HepG2 (cell line): ENCODE data around the gene C21orf58. TPM values are rescaled to one million over a fixed set of nuclear protein-coding genes. Genes with fewer than 3 reads are reported as not detected.

Experiments
- ATAC-seq: fragments of 200-7000 bp; cut with Tn5 transposase; 3 replicates; pipeline ENCODE4 v1.9.1; 2020; ENCODE audit warnings: mild to moderate bottlenecking, moderate library complexity
- BruUV-seq: library from RNA; stranded (reverse); fragments of 400-500 nt; replicated peaks from 2 replicates; lab custom pipeline; 2021; lab: Mats Ljungman, UMichigan
- CTCF ChIA-PET: fragments of 300-600 bp; formaldehyde crosslinking; extraction: SDS; loops from one replicate; lab custom pipeline; 2021; ENCODE audit warnings: low total read pairs, inconsistent platforms, low intra/inter-chr PET ratio; lab: Yijun Ruan, JAX
- POLR2A ChIA-PET: fragments of 350-600 bp; sonication (Branson Sonifier 250); formaldehyde crosslinking; loops from one replicate; lab custom pipeline; 2020; ENCODE audit warnings: antibody characterized with exemption, inconsistent platforms; lab: Yijun Ruan, JAX
- DNase-seq: peaks from one replicate; pipeline ENCODE4 v3.0.0-alpha.2; 2015; ENCODE audit warnings: low spot score
- FAIRE-seq: peaks from 3 replicates; lab custom pipeline; 2011; peaks lifted over from hg19 to GRCh38; lab: Jason Lieb, UNC
- H2AFZ ChIP-seq: one replicate; pipeline ENCODE4 v1.6.1; 2011; ENCODE audit warnings: low read length, inconsistent platforms
- H3K27ac ChIP-seq: fragments of 300-600 bp; 3 replicates; pipeline ENCODE4 v1.8.0; 2011; ENCODE audit warnings: mixed run types, mild to moderate bottlenecking, mixed read lengths, low read length, inconsistent platforms; ENCODE audit not compliant: insufficient read depth; ENCODE audit errors: extremely low read length
- H3K27me3 ChIP-seq, 2 experiments: fragments of 200-600 bp in 1 of 2; 2 replicates in 1 of 2; 3 replicates in 1 of 2; pipeline versions ENCODE4 v1.6.0 to v1.8.0; 2011; ENCODE audit warnings: low read length in 2 of 2, mild to moderate bottlenecking in 2 of 2, moderate library complexity in 2 of 2, inconsistent platforms in 1 of 2; ENCODE audit not compliant: insufficient read depth in 2 of 2, control insufficient read depth in 1 of 2
- H3K36me3 ChIP-seq, 2 experiments: fragments of 200-600 bp in 1 of 2; replicated peaks in 1 of 2; 2 replicates in 1 of 2; 3 replicates in 1 of 2; pipeline versions ENCODE4 v1.5.1 to v1.8.0; 2011; ENCODE audit warnings: low read length in 2 of 2, inconsistent platforms in 1 of 2; ENCODE audit not compliant: insufficient read depth in 2 of 2, control insufficient read depth in 1 of 2
- H3K4me1 ChIP-seq: 2 replicates; pipeline ENCODE4 v1.5.1; 2012; ENCODE audit warnings: low read length, inconsistent platforms; ENCODE audit not compliant: insufficient read depth
- H3K4me2 ChIP-seq: 2 replicates; pipeline ENCODE4 v1.6.0; 2011; ENCODE audit warnings: low read depth, low read length, inconsistent platforms
- H3K4me3 ChIP-seq, 3 experiments: fragments of 200-600 bp in 1 of 3; sonication (generic), shearing (Covaris generic) in 1 of 3; replicated peaks in 1 of 3; 2 replicates each; pipeline ENCODE4 v1.5.1; 2011 to 2016; ENCODE audit warnings: low read length in 3 of 3, inconsistent platforms in 2 of 3, low read depth in 2 of 3, mild to moderate bottlenecking in 2 of 3, control low read depth in 1 of 3, mixed read lengths in 1 of 3; ENCODE audit not compliant: insufficient read depth in 1 of 3
- H3K79me2 ChIP-seq: one replicate; pipeline ENCODE4 v1.6.1; 2011; ENCODE audit warnings: low read length, inconsistent platforms; ENCODE audit not compliant: insufficient read depth
- H3K9ac ChIP-seq: 2 replicates; pipeline ENCODE4 v1.6.0; 2011; ENCODE audit warnings: mild to moderate bottlenecking, low read depth, low read length, inconsistent platforms; ENCODE audit not compliant: insufficient read depth
- H3K9me3 ChIP-seq: 2 replicates; pipeline ENCODE4 v1.5.1; 2012; ENCODE audit warnings: mild to moderate bottlenecking, low read length
- H4K20me1 ChIP-seq: 2 replicates; pipeline ENCODE4 v1.6.0; 2011; ENCODE audit warnings: inconsistent platforms, mild to moderate bottlenecking, low read length, moderate library complexity; ENCODE audit not compliant: insufficient read depth
- CREM ChIP-seq, 2 experiments: sonication (generic) in 1 of 2; formaldehyde crosslinking in 1 of 2; IDR thresholded peaks; 2 replicates each; pipeline versions ENCODE4 v1.4.0 to v1.6.1; 2016 to 2020; ENCODE audit warnings: antibody characterized with exemption in 1 of 2, mild to moderate bottlenecking in 1 of 2, missing genetic modification reagents in 1 of 2
- DNMT1 ChIP-seq: sonication (generic); formaldehyde crosslinking; IDR thresholded peaks from 2 replicates; pipeline ENCODE4 v1.5.1; 2020; ENCODE audit warnings: mild to moderate bottlenecking, missing genetic modification reagents
- KDM4B ChIP-seq: sonication (generic); formaldehyde crosslinking; IDR thresholded peaks from 2 replicates; pipeline ENCODE4 v1.4.0; 2020; ENCODE audit warnings: missing genetic modification reagents
- MEF2D ChIP-seq: sonication (generic); formaldehyde crosslinking; IDR thresholded peaks from 2 replicates; pipeline ENCODE4 v1.5.1; 2020; ENCODE audit warnings: mild to moderate bottlenecking, missing genetic modification reagents
- NR2C2 ChIP-seq: sonication (generic); formaldehyde crosslinking; IDR thresholded peaks from 2 replicates; pipeline ENCODE4 v1.4.0; 2020; ENCODE audit warnings: missing genetic modification reagents, mild to moderate bottlenecking, moderate library complexity, borderline replicate concordance
- REPIN1 ChIP-seq: sonication (generic); formaldehyde crosslinking; IDR thresholded peaks from 2 replicates; pipeline ENCODE4 v1.8.0; 2022; ENCODE audit warnings: missing genetic modification reagents, low read depth, mild to moderate bottlenecking, borderline replicate concordance
- SRF ChIP-seq: IDR thresholded peaks from 2 replicates; pipeline ENCODE4 v1.6.1; 2011; ENCODE audit warnings: mild to moderate bottlenecking, low read depth, low read length, moderate library complexity
- TEAD2 ChIP-seq: sonication (generic); formaldehyde crosslinking; IDR thresholded peaks from 2 replicates; pipeline ENCODE4 v1.9.0; 2021; ENCODE audit warnings: missing genetic modification reagents
- XBP1 ChIP-seq: sonication (generic); formaldehyde crosslinking; IDR thresholded peaks from 2 replicates; pipeline ENCODE4 v1.5.0; 2020; ENCODE audit warnings: missing genetic modification reagents
- ZFP1 ChIP-seq: IDR thresholded peaks from 2 replicates; pipeline ENCODE4 v1.6.1; 2016
- ZNF180 ChIP-seq: sonication (generic); formaldehyde crosslinking; IDR thresholded peaks from 2 replicates; pipeline ENCODE4 v1.4.0; 2020; ENCODE audit warnings: low read depth, missing genetic modification reagents, borderline replicate concordance
- ZNF274 ChIP-seq: sonication (generic); formaldehyde crosslinking; IDR thresholded peaks from 2 replicates; pipeline ENCODE4 v1.5.1; 2020; ENCODE audit warnings: mild to moderate bottlenecking, missing genetic modification reagents
- ZNF446 ChIP-seq: sonication (generic); formaldehyde crosslinking; IDR thresholded peaks from 2 replicates; pipeline ENCODE4 v1.5.0; 2020; ENCODE audit warnings: mild to moderate bottlenecking, missing genetic modification reagents
- ZNF572 ChIP-seq: sonication (generic); formaldehyde crosslinking; IDR thresholded peaks from 2 replicates; pipeline ENCODE4 v1.5.1; 2020; ENCODE audit warnings: mild to moderate bottlenecking, missing genetic modification reagents
- ZNF703 ChIP-seq: sonication (generic); formaldehyde crosslinking; IDR thresholded peaks from 2 replicates; pipeline ENCODE4 v1.5.1; 2020; ENCODE audit warnings: missing genetic modification reagents, mild to moderate bottlenecking, moderate library complexity, borderline replicate concordance
- ZNF75D ChIP-seq: sonication (generic); formaldehyde crosslinking; IDR thresholded peaks from 2 replicates; pipeline ENCODE4 v1.8.1; 2023; ENCODE audit warnings: missing genetic modification reagents, mild to moderate bottlenecking, borderline replicate concordance
- WGBS: methylation state at CpG from one replicate; pipeline ENCODE4 v1.1.6; 2017; ENCODE audit warnings: low lambda C conversion rate; 5-methylcytosine and 5-hydroxymethylcytosine counted together
- in situ Hi-C: cut with HindIII; loops from 2 replicates; pipeline ENCODE4 v1.10.0; 2017; ENCODE audit warnings: low pct_unique_long_range_greater_than_20kb; ENCODE audit not compliant: extremely low pct_ligation_motif_present
- intact Hi-C: fragments of 100-400 bp; cut with micrococcal nuclease; formaldehyde crosslinking; loops from one replicate; pipeline ENCODE4 v1.10.0; 2022; ENCODE audit not compliant: unreplicated experiment
- polyA plus RNA-seq, 8 experiments: library from polyadenylated mRNA; depleted of rRNA in 3 of 8; stranded (reverse) in 7 of 8; unstranded in 1 of 8; fragments of >200 nt; fragmentation: Illumina TruSeq in 4 of 8; extraction: Trizol in 4 of 8; gene quantifications; 2 replicates each; pipeline versions ENCODE4 v1.2.1 to v1.2.3, GENCODE V29; 2011 to 2016; ENCODE audit warnings: low read depth in 4 of 8, missing spikeins in 1 of 8, mixed read lengths in 1 of 8; ENCODE audit not compliant: insufficient read depth in 1 of 8
- total RNA-seq, 5 experiments: library from RNA; depleted of rRNA; stranded (reverse); fragments of >200 nt; fragmentation: Illumina TruSeq; extraction: Trizol; gene quantifications; 2 replicates each; pipeline ENCODE4 v1.2.3, GENCODE V29; 2016; ENCODE audit warnings: low read depth in 1 of 5
- TF ChIP-seq, protein P1 (sequence below): sonication (generic); formaldehyde crosslinking; IDR thresholded peaks from 2 replicates; pipeline ENCODE4 v1.4.0; 2020; ENCODE audit warnings: missing genetic modification reagents, borderline replicate concordance
- TF ChIP-seq, protein P2 (sequence below): sonication (generic); formaldehyde crosslinking; IDR thresholded peaks from 2 replicates; pipeline ENCODE4 v1.4.0; 2020; ENCODE audit warnings: missing genetic modification reagents
- TF ChIP-seq, protein P3 (sequence below): conservative IDR thresholded peaks from 2 replicates; pipeline ENCODE4 v1.6.1; 2018; ENCODE audit warnings: missing genetic modification reagents

The C21orf58 gene
- total and polyA plus RNA-seq, 2 of the 13 experiments (the other 11 are each of a cell fraction or from before 2014, with no cell fraction given): 3.5 to 6.8 TPM

DNA sequence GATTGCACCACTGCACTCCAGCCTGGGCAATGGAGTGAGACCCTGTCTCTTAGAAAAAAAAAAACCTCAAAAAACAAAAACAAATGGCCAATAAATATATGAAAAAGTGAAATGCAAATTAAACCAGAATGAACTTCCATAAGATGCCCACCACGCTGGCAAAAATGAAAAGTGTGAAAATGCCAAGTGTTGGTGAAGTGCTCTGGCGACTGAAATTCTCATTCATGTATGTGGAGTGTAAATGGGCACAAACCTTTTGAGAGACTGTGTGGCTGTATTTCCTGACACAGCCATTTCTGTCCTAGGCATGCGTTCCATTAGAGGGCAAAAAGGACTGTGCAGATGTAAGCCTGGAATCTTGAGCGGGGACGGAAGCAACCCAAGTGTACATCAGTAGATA, 19.2 kb downstream of the C21orf58 start (continued):
- TF ChIP-seq, protein P1, sequence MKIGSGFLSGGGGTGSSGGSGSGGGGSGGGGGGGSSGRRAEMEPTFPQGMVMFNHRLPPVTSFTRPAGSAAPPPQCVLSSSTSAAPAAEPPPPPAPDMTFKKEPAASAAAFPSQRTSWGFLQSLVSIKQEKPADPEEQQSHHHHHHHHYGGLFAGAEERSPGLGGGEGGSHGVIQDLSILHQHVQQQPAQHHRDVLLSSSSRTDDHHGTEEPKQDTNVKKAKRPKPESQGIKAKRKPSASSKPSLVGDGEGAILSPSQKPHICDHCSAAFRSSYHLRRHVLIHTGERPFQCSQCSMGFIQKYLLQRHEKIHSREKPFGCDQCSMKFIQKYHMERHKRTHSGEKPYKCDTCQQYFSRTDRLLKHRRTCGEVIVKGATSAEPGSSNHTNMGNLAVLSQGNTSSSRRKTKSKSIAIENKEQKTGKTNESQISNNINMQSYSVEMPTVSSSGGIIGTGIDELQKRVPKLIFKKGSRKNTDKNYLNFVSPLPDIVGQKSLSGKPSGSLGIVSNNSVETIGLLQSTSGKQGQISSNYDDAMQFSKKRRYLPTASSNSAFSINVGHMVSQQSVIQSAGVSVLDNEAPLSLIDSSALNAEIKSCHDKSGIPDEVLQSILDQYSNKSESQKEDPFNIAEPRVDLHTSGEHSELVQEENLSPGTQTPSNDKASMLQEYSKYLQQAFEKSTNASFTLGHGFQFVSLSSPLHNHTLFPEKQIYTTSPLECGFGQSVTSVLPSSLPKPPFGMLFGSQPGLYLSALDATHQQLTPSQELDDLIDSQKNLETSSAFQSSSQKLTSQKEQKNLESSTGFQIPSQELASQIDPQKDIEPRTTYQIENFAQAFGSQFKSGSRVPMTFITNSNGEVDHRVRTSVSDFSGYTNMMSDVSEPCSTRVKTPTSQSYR: no peak
- no peak for TF ChIP-seq TEAD2 (CRISPR knock-in tag)

GRCh38 chr21:46301759-46302158, 21.9 kb downstream of the C21orf58 start:
- DNase-seq (no peak), ATAC-seq (no peak), FAIRE-seq (no peak)
- Histone ChIP-seq H3K79me2 (no peaks in the 10 kb centered on the region), H3K27me3 (no peaks in the 10 kb centered on the region), H3K9ac (no peak overlapping the region), H2AFZ (no peak overlapping the region), H3K9me3 (no peaks in the 10 kb centered on the region), H3K4me3 (no peak overlapping the region), H3K36me3 (peaks cover 0 to 20% of the 10 kb centered on the region in 2 experiments; a peak in 2 of 5 replicates), H3K27ac (no peak overlapping the region), H3K4me2 (no peak overlapping the region), H4K20me1 (no peaks in the 10 kb centered on the region), H3K4me1 (peaks cover under 1% of the 10 kb centered on the region; the same call in 1 of the 2 replicates)
- intact Hi-C loops: no loop called here
- POLR2A ChIA-PET: no interaction called here
- in situ Hi-C loops: no loop called here
- 100% methylated on average over 2 of the region's 14 CpGs for WGBS
- CTCF ChIA-PET: no interaction called here
- no TSS peak for BruUV-seq
- no peak for TF ChIP-seq ZNF572 (CRISPR knock-in tag)
- TF ChIP-seq, protein P2, sequence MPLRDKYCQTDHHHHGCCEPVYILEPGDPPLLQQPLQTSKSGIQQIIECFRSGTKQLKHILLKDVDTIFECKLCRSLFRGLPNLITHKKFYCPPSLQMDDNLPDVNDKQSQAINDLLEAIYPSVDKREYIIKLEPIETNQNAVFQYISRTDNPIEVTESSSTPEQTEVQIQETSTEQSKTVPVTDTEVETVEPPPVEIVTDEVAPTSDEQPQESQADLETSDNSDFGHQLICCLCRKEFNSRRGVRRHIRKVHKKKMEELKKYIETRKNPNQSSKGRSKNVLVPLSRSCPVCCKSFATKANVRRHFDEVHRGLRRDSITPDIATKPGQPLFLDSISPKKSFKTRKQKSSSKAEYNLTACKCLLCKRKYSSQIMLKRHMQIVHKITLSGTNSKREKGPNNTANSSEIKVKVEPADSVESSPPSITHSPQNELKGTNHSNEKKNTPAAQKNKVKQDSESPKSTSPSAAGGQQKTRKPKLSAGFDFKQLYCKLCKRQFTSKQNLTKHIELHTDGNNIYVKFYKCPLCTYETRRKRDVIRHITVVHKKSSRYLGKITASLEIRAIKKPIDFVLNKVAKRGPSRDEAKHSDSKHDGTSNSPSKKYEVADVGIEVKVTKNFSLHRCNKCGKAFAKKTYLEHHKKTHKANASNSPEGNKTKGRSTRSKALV: no peak
- no peak for TF ChIP-seq NR2C2
- TF ChIP-seq ZNF75D: no peak
- no peak for TF ChIP-seq REPIN1 (CRISPR knock-in tag)
- no peak for TF ChIP-seq KDM4B
- TF ChIP-seq SRF: no peak
- TF ChIP-seq ZNF703 (CRISPR knock-in tag): no peak
- TF ChIP-seq, protein P3, sequence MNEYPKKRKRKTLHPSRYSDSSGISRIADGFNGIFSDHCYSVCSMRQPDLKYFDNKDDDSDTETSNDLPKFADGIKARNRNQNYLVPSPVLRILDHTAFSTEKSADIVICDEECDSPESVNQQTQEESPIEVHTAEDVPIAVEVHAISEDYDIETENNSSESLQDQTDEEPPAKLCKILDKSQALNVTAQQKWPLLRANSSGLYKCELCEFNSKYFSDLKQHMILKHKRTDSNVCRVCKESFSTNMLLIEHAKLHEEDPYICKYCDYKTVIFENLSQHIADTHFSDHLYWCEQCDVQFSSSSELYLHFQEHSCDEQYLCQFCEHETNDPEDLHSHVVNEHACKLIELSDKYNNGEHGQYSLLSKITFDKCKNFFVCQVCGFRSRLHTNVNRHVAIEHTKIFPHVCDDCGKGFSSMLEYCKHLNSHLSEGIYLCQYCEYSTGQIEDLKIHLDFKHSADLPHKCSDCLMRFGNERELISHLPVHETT (CRISPR knock-in tag): no peak
- TF ChIP-seq ZFP1 (CRISPR knock-in tag): no peak
- no peak for TF ChIP-seq XBP1 (CRISPR knock-in tag)
- TF ChIP-seq MEF2D (CRISPR knock-in tag): no peak
- no peak for TF ChIP-seq ZNF446 (CRISPR knock-in tag)
- no peak for TF ChIP-seq ZNF180
- TF ChIP-seq CREM (IDR thresholded peaks at IDR 0.05): no peak
- no peak for TF ChIP-seq CREM (CRISPR knock-in tag; IDR thresholded peaks at IDR 0.05)
- no peak for TF ChIP-seq ZNF274
- no peak for TF ChIP-seq DNMT1
